B cell (primary cell): ENCODE measurements around the gene DDO. TPM values are rescaled to one million over a fixed set of nuclear protein-coding genes. Genes with fewer than 3 reads are reported as not detected.

Experiments
- ATAC-seq: fragments of 200-7000 bp; cut with Tn5 transposase; one replicate; pipeline ENCODE4 v1.10.0; 2021; ENCODE audit warnings: low read depth, mild to moderate bottlenecking, moderate number of reproducible peaks, moderate library complexity
- CTCF ChIA-PET: fragments of 350-600 bp; sonication (Branson Sonifier 250); formaldehyde crosslinking; loops from one replicate; lab custom pipeline; 2021; ENCODE audit warnings: antibody characterized with exemption, inconsistent platforms; lab: Charles Lee
- POLR2A ChIA-PET: fragments of 350-600 bp; sonication (Branson Sonifier 250); formaldehyde crosslinking; loops from one replicate; lab custom pipeline; 2021; ENCODE audit warnings: antibody characterized with exemption; lab: Charles Lee
- DNase-seq: peaks from one replicate; pipeline ENCODE4 v3.0.0; 2013
- H2AFZ ChIP-seq: 2 replicates; pipeline ENCODE4 v1.6.1; 2012; ENCODE audit warnings: mild to moderate bottlenecking, low read depth, low read length; ENCODE audit not compliant: insufficient read depth, poor library complexity, severe bottlenecking
- H3K27ac ChIP-seq, 2 donors: 1 replicate in 1 of 2; 2 replicates in 1 of 2; pipeline ENCODE4 v1.5.1; 2012 to 2013; ENCODE audit warnings: low read length in 2 of 2, mild to moderate bottlenecking in 2 of 2, moderate library complexity in 1 of 2
- H3K27me3 ChIP-seq, 4 experiments: fragments of 200-600 bp in 1 of 4; sonication (generic) in 1 of 4; replicated peaks in 1 of 4; 1 replicate in 2 of 4; 2 replicates in 2 of 4; pipeline versions ENCODE4 v1.6.1 to v1.7.0; 2013 to 2016; ENCODE audit warnings: low read length in 3 of 4, mild to moderate bottlenecking in 2 of 4, mixed read lengths in 1 of 4, moderate library complexity in 1 of 4; ENCODE audit not compliant: insufficient read depth in 4 of 4, control insufficient read depth in 3 of 4; ENCODE audit errors: control extremely low read depth in 1 of 4
- H3K36me3 ChIP-seq, 2 experiments: replicated peaks in 1 of 2; 1 replicate in 1 of 2; 2 replicates in 1 of 2; pipeline versions ENCODE4 v1.6.1 to v1.7.1; 2013; ENCODE audit warnings: low read length in 1 of 2; ENCODE audit not compliant: insufficient read depth in 2 of 2, control insufficient read depth in 1 of 2; ENCODE audit errors: control extremely low read depth in 1 of 2, extremely low read depth in 1 of 2
- H3K4me1 ChIP-seq, 2 donors: fragments of 200-600 bp in 1 of 2; sonication (generic) in 1 of 2; 1 replicate in 1 of 2; 2 replicates in 1 of 2; pipeline versions ENCODE4 v1.5.1 to v1.6.1; 2013 to 2017; ENCODE audit warnings: low read length in 2 of 2; ENCODE audit not compliant: control insufficient read depth in 2 of 2, insufficient read depth in 2 of 2
- H3K4me2 ChIP-seq: replicated peaks from 2 replicates; pipeline ENCODE3; 2012; ENCODE audit warnings: mild to moderate bottlenecking, low read depth, low read length; ENCODE audit not compliant: poor library complexity, severe bottlenecking
- H3K4me3 ChIP-seq, 5 experiments: fragments of 200-600 bp in 1 of 5; sonication (generic) in 1 of 5; 1 replicate in 3 of 5; 2 replicates in 2 of 5; pipeline versions ENCODE4 v1.5.1 to v1.7.0; 2011 to 2016; ENCODE audit warnings: low read length in 4 of 5, mild to moderate bottlenecking in 4 of 5, low read depth in 2 of 5, control low read depth in 1 of 5, moderate library complexity in 1 of 5; ENCODE audit not compliant: insufficient read depth in 1 of 5; ENCODE audit errors: control extremely low read depth in 1 of 5, extremely low read depth in 1 of 5
- H3K79me2 ChIP-seq: fragments of 200-600 bp; sonication (generic); one replicate; pipeline ENCODE4 v1.6.0; 2016; ENCODE audit warnings: low read length; ENCODE audit not compliant: control insufficient read depth, insufficient read depth
- H3K9ac ChIP-seq: fragments of 200-600 bp; sonication (generic); 2 replicates; pipeline ENCODE4 v1.6.1; 2017; ENCODE audit warnings: mild to moderate bottlenecking, low read length, moderate library complexity
- H3K9me3 ChIP-seq, 3 donors: one replicate each; pipeline versions ENCODE4 v1.6.1 to v1.7.1; 2013; ENCODE audit warnings: low read length in 2 of 3; ENCODE audit not compliant: control insufficient read depth in 2 of 3, insufficient read depth in 1 of 3; ENCODE audit errors: control extremely low read depth in 1 of 3
- H4K20me1 ChIP-seq: 2 replicates; pipeline ENCODE4 v1.6.0; 2012; ENCODE audit warnings: mild to moderate bottlenecking, low read length; ENCODE audit not compliant: insufficient read depth, control insufficient read depth, poor library complexity, severe bottlenecking
- H3K27ac Mint-ChIP-seq: one replicate; pipeline ENCODE4 v1.8.0; 2021; ENCODE audit warnings: mixed read lengths
- H3K27me3 Mint-ChIP-seq: one replicate; pipeline ENCODE4 v1.8.0; 2021; ENCODE audit warnings: mixed read lengths
- H3K4me1 Mint-ChIP-seq: one replicate; pipeline ENCODE4 v1.8.0; 2021; ENCODE audit warnings: mixed read lengths
- H3K4me3 Mint-ChIP-seq: one replicate; pipeline ENCODE4 v1.8.0; 2021; ENCODE audit warnings: mixed read lengths
- H3K9me3 Mint-ChIP-seq: one replicate; pipeline ENCODE4 v1.8.0; 2022; ENCODE audit warnings: mixed read lengths; ENCODE audit not compliant: insufficient read depth
- CTCF ChIP-seq: fragments of 200-600 bp; IDR thresholded peaks from one replicate; pipeline ENCODE4 v1.8.0; 2022; ENCODE audit warnings: antibody characterized with exemption, mild to moderate bottlenecking
- EZH2 ChIP-seq: IDR thresholded peaks from 2 replicates; pipeline ENCODE4 v1.6.1; 2012; ENCODE audit warnings: borderline replicate concordance, low read depth, mild to moderate bottlenecking, moderate library complexity, low read length; ENCODE audit not compliant: insufficient read depth, poor library complexity, severe bottlenecking
- WGBS: methylation state at CpG from one replicate; pipeline ENCODE4 v1.1.5; 2013; ENCODE audit warnings: missing lambda C conversion rate; ENCODE audit not compliant: insufficient coverage; 5-methylcytosine and 5-hydroxymethylcytosine counted together
- intact Hi-C: fragments of 100-400 bp; cut with micrococcal nuclease; formaldehyde crosslinking; loops from one replicate; pipeline ENCODE4 v1.10.0; 2022
- polyA plus RNA-seq: library from polyadenylated mRNA; depleted of rRNA; stranded (reverse); fragments of >200 nt; gene quantifications from 2 replicates; pipeline ENCODE4 v1.2.3, GENCODE V29; 2012
- total RNA-seq, 2 donors: library from RNA; stranded (reverse); fragments of 120-200 nt in 1 of 2; gene quantifications; 1 replicate in 1 of 2; 2 replicates in 1 of 2; pipeline versions ENCODE4 v1.2.3 to v1.2.4, GENCODE V29; 2013 to 2022

DDO gene
- total and polyA plus RNA-seq, 2 donors (not counting 1 experiment from before 2014, with no cell fraction given), result not detected

- DNase-seq (no peak), ATAC-seq (no peak)
- no peak overlapping the region for H3K9ac ChIP-seq
- intact Hi-C loops, result no loop called here
- TF ChIP-seq EZH2 (no peak), CTCF (no peak)
- no peak overlapping the region for H3K4me2 ChIP-seq
- Mint-ChIP-seq H3K27me3 (no peaks in the 10 kb centered on the region), H3K9me3 (no peaks in the 10 kb centered on the region), H3K4me1 (no peaks in the 10 kb centered on the region), H3K27ac (no peak overlapping the region), H3K4me3 (no peak overlapping the region)
- no peaks in the 10 kb centered on the region for H3K27me3 ChIP-seq
- H3K27ac ChIP-seq, result no peak overlapping the region
- no peak overlapping the region for H3K4me3 ChIP-seq
- H4K20me1 ChIP-seq, result no peaks in the 10 kb centered on the region
- no peaks in the 10 kb centered on the region for H3K4me1 ChIP-seq
- ChIA-PET POLR2A (no interaction called here), CTCF (interaction anchor here (7.2 to 8.0 kb wide), 2 partner anchors 350 to 684 kb away, joined by 116 to 134 read pairs; no protein-coding TSS in a partner anchor)
- no peaks in the 10 kb centered on the region for H3K36me3 ChIP-seq
- no peak overlapping the region for H2AFZ ChIP-seq
- no peaks in the 10 kb centered on the region for H3K79me2 ChIP-seq
- no peaks in the 10 kb centered on the region for H3K9me3 ChIP-seq
- no CpG with 5 or more reads among the region's 2 CpGs for WGBS
Measured at GRCh38 chr6:110387986-110388385, 27.4 kb downstream of the DDO start.

- Mint-ChIP-seq H3K27me3 (no peaks in the 10 kb centered on the region), H3K9me3 (no peaks in the 10 kb centered on the region), H3K27ac (no peak overlapping the region), H3K4me1 (no peaks in the 10 kb centered on the region), H3K4me3 (no peak overlapping the region)
- Histone ChIP-seq H3K27ac (no peak overlapping the region), H3K27me3 (no peaks in the 10 kb centered on the region), H3K4me2 (no peak overlapping the region), H2AFZ (no peak overlapping the region), H4K20me1 (no peaks in the 10 kb centered on the region), H3K9ac (no peak overlapping the region), H3K4me1 (no peaks in the 10 kb centered on the region), H3K79me2 (no peaks in the 10 kb centered on the region), H3K9me3 (no peaks in the 10 kb centered on the region), H3K4me3 (no peak overlapping the region), H3K36me3 (no peaks in the 10 kb centered on the region)
- ATAC-seq (no peak), DNase-seq (no peak)
- intact Hi-C loops, result no loop called here
- TF ChIP-seq CTCF (no peak), EZH2 (no peak)
- WGBS, result no CpG with 5 or more reads among the region's 1 CpG
- ChIA-PET CTCF (interaction anchor here (1.5 to 2.0 kb wide), 3 partner anchors 207 to 681 kb away, joined by 5 to 12 read pairs (median 5); no protein-coding TSS in a partner anchor), POLR2A (no interaction called here)
Measured at GRCh38 chr6:110385458-110385863, 29.9 kb downstream of the DDO start.
